Endothelial cell of umbilical vein (primary cell): ENCODE results near the gene COL23A1. TPM values are rescaled to one million over a fixed set of nuclear protein-coding genes. Genes with fewer than 3 reads are reported as not detected.

ENCODE experiments used
- BruUV-seq: library from RNA; stranded (reverse); fragments of 400-500 nt; replicated peaks from 2 replicates; lab custom pipeline; 2021; lab: Mats Ljungman, UMichigan
- CTCF ChIA-PET: fragments of 300-600, 350-600 bp; sonication (Branson Sonifier 250); formaldehyde crosslinking; loops from one replicate; lab custom pipeline; 2021; ENCODE audit warnings: antibody characterized with exemption, inconsistent platforms; lab: Charles Lee
- POLR2A ChIA-PET: fragments of 300-600, 350-600 bp; sonication (Branson Sonifier 250); formaldehyde crosslinking; loops from one replicate; lab custom pipeline; 2021; ENCODE audit warnings: antibody characterized with exemption, inconsistent platforms; lab: Charles Lee
- DNase-seq: peaks from one replicate; pipeline ENCODE4 v3.0.0-alpha.2; 2011; ENCODE audit warnings: low read depth, low spot score
- FAIRE-seq: peaks from 2 replicates; lab custom pipeline; 2011; peaks lifted over from hg19 to GRCh38; lab: Jason Lieb, UNC
- H2AFZ ChIP-seq: 2 replicates; pipeline ENCODE4 v1.6.0; 2012; ENCODE audit warnings: low read depth, low read length, control low read depth, inconsistent platforms
- H3K27ac ChIP-seq: 2 replicates; pipeline ENCODE4 v1.5.1; 2011; ENCODE audit warnings: low read depth, mild to moderate bottlenecking, control low read depth, low read length, moderate library complexity; ENCODE audit not compliant: insufficient read depth
- H3K27me3 ChIP-seq, 2 experiments: 2 replicates each; pipeline versions ENCODE4 v1.6.0 to v1.6.1; 2011; ENCODE audit warnings: low read length in 2 of 2, mixed read lengths in 1 of 2; ENCODE audit not compliant: control insufficient read depth in 2 of 2, insufficient read depth in 2 of 2
- H3K36me3 ChIP-seq, 2 experiments: 2 replicates in 1 of 2; 3 replicates in 1 of 2; pipeline ENCODE4 v1.5.1; 2011; ENCODE audit warnings: low read length in 2 of 2, mild to moderate bottlenecking in 1 of 2, moderate library complexity in 1 of 2; ENCODE audit not compliant: control insufficient read depth in 2 of 2, insufficient read depth in 2 of 2; ENCODE audit errors: extremely low read depth in 1 of 2
- H3K4me1 ChIP-seq: 3 replicates; pipeline ENCODE4 v1.5.1; 2011; ENCODE audit warnings: mild to moderate bottlenecking, low read length; ENCODE audit not compliant: control insufficient read depth, insufficient read depth; ENCODE audit errors: extremely low read depth
- H3K4me2 ChIP-seq: 2 replicates; pipeline ENCODE4 v1.6.1; 2011; ENCODE audit warnings: low read length, control low read depth, mixed read lengths; ENCODE audit not compliant: insufficient read depth
- H3K4me3 ChIP-seq, 3 experiments: fragments of 200-600 bp in 1 of 3; sonication (generic), shearing (Covaris generic) in 1 of 3; replicated peaks in 1 of 3; 2 replicates each; pipeline ENCODE4 v1.5.1; 2011 to 2016; ENCODE audit warnings: control low read depth in 3 of 3, low read length in 3 of 3, mild to moderate bottlenecking in 2 of 3, inconsistent platforms in 1 of 3, low read depth in 1 of 3, moderate library complexity in 1 of 3; ENCODE audit not compliant: insufficient read depth in 1 of 3
- H3K79me2 ChIP-seq: 2 replicates; pipeline ENCODE4 v1.6.0; 2012; ENCODE audit warnings: low read length, inconsistent platforms; ENCODE audit not compliant: control insufficient read depth, insufficient read depth
- H3K9ac ChIP-seq: replicated peaks from 2 replicates; pipeline ENCODE3; 2011; ENCODE audit warnings: low read length, control low read depth; ENCODE audit not compliant: insufficient read depth; ENCODE audit errors: extremely low read depth
- H3K9me1 ChIP-seq: replicated peaks from 3 replicates; pipeline ENCODE4 v1.6.0; 2011; ENCODE audit warnings: mild to moderate bottlenecking, low read length; ENCODE audit not compliant: control insufficient read depth, insufficient read depth; ENCODE audit errors: extremely low read depth
- H3K9me3 ChIP-seq: replicated peaks from 2 replicates; pipeline ENCODE4 v1.5.1; 2012; ENCODE audit warnings: low read length, inconsistent platforms; ENCODE audit not compliant: control insufficient read depth, insufficient read depth
- H4K20me1 ChIP-seq: replicated peaks from 2 replicates; pipeline ENCODE3; 2011; ENCODE audit warnings: mild to moderate bottlenecking, low read length; ENCODE audit not compliant: control insufficient read depth, insufficient read depth; ENCODE audit errors: extremely low read depth
- EZH2 ChIP-seq: IDR thresholded peaks from 2 replicates; pipeline ENCODE4 v1.6.1; 2012; ENCODE audit warnings: borderline replicate concordance, low read depth, mild to moderate bottlenecking, moderate library complexity, low read length, inconsistent platforms; ENCODE audit not compliant: severe bottlenecking
- GATA2 ChIP-seq: IDR thresholded peaks from 2 replicates; pipeline ENCODE4 v1.7.0; 2011; ENCODE audit warnings: low read depth, mild to moderate bottlenecking, moderate library complexity, mixed read lengths, low read length; ENCODE audit not compliant: insufficient read length, insufficient read depth
- JUN ChIP-seq: IDR thresholded peaks from 2 replicates; pipeline ENCODE4 v1.6.1; 2011; ENCODE audit warnings: borderline replicate concordance, low read depth; ENCODE audit not compliant: insufficient read length, insufficient read depth
- MYC ChIP-seq: IDR thresholded peaks from one replicate; pipeline ENCODE4 v1.6.1; 2011; ENCODE audit warnings: mild to moderate bottlenecking, low read depth, low read length
- POLR2A ChIP-seq: IDR thresholded peaks from 2 replicates; pipeline ENCODE4 v1.6.1; 2012; ENCODE audit warnings: low read depth, mild to moderate bottlenecking, control low read depth, low read length
- dilution Hi-C: fragments of 300-500 bp; cut with MboI; formaldehyde crosslinking; loops from one replicate; pipeline ENCODE4 v1.15.0; 2019; ENCODE audit warnings: low sequenced_read_pairs; ENCODE audit not compliant: extremely low pct_ligation_motif_present
- intact Hi-C: fragments of 100-400 bp; cut with micrococcal nuclease; formaldehyde crosslinking; loops from one replicate; pipeline ENCODE4 v1.10.0; 2022
- polyA plus RNA-seq, 4 experiments: library from polyadenylated mRNA; depleted of rRNA in 3 of 4; stranded (reverse) in 3 of 4; unstranded in 1 of 4; fragments of >200 nt; gene quantifications; 2 replicates each; pipeline versions ENCODE4 v1.2.1 to v1.2.3, GENCODE V29; 2011 to 2012; ENCODE audit warnings: missing spikeins in 1 of 4
- total RNA-seq: library from RNA; stranded (reverse); gene quantifications from 2 replicates; pipeline ENCODE4 v1.2.3, GENCODE V29; 2021
- TF ChIP-seq, protein P1 (sequence below), 2 donors: IDR thresholded peaks; 1 replicate in 1 of 2; 2 replicates in 1 of 2; pipeline ENCODE4 v1.5.1; 2011; ENCODE audit warnings: low read length in 2 of 2, mild to moderate bottlenecking in 2 of 2, moderate library complexity in 2 of 2, control low read depth in 1 of 2, inconsistent platforms in 1 of 2, low read depth in 1 of 2; ENCODE audit not compliant: insufficient read depth in 1 of 2; ENCODE audit errors: extremely low read depth in 1 of 2
- TF ChIP-seq, protein P2 (sequence below): IDR thresholded peaks from 2 replicates; pipeline ENCODE4 v1.6.1; 2011; ENCODE audit not compliant: insufficient read depth, insufficient read length

Gene COL23A1
- total and polyA plus RNA-seq, 2 donors (not counting 3 experiments of a cell fraction or from before 2014, with no cell fraction given): not detected

DNA sequence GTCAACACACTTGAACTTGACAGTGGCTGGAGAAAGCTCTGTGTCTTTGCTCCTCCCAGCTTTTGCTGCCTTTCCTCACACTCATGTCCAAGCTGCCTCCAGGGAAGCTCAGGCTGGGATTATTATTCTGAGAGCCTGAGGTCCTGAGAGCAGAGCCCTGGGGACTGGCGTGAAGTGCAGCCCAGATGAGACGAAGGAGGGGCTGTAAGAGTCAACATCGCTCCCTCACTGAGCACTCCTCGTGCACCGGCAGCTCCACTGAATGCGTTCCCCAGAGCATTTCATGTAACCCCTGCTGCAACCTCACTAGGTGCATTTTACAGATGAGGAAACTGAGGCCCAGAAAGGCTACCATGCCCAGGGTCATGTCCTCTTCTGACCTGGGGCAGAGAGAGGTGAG, 294.1 kb downstream of the COL23A1 start:
- no peak for FAIRE-seq
- H3K4me2 ChIP-seq: no peak overlapping the region
- H3K4me3 ChIP-seq: no peak overlapping the region
- H3K9ac ChIP-seq: no peak overlapping the region
- ChIA-PET CTCF (no interaction called here), POLR2A (no interaction called here)
- H3K9me1 ChIP-seq: no peaks in the 10 kb centered on the region
- intact Hi-C loops: no loop called here
- H2AFZ ChIP-seq: no peak overlapping the region
- dilution Hi-C loops: no loop called here
- no peaks in the 10 kb centered on the region for H3K36me3 ChIP-seq
- no peaks in the 10 kb centered on the region for H3K27me3 ChIP-seq
- no peaks in the 10 kb centered on the region for H3K9me3 ChIP-seq
- no peak for DNase-seq
- H3K27ac ChIP-seq: no peak overlapping the region
- no peaks in the 10 kb centered on the region for H3K79me2 ChIP-seq
- TF ChIP-seq, protein P1, sequence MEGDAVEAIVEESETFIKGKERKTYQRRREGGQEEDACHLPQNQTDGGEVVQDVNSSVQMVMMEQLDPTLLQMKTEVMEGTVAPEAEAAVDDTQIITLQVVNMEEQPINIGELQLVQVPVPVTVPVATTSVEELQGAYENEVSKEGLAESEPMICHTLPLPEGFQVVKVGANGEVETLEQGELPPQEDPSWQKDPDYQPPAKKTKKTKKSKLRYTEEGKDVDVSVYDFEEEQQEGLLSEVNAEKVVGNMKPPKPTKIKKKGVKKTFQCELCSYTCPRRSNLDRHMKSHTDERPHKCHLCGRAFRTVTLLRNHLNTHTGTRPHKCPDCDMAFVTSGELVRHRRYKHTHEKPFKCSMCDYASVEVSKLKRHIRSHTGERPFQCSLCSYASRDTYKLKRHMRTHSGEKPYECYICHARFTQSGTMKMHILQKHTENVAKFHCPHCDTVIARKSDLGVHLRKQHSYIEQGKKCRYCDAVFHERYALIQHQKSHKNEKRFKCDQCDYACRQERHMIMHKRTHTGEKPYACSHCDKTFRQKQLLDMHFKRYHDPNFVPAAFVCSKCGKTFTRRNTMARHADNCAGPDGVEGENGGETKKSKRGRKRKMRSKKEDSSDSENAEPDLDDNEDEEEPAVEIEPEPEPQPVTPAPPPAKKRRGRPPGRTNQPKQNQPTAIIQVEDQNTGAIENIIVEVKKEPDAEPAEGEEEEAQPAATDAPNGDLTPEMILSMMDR (IDR thresholded peaks at IDR 0.05; ENCODE audit: extremely low read depth in 1 of 2, insufficient read depth in 1 of 2, low read depth in 1 of 2, low read length in 2 of 2): no peak
- no peak for TF ChIP-seq POLR2A
- TF ChIP-seq JUN: no peak
- TF ChIP-seq, protein P2, sequence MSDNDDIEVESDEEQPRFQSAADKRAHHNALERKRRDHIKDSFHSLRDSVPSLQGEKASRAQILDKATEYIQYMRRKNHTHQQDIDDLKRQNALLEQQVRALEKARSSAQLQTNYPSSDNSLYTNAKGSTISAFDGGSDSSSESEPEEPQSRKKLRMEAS: no peak
- no peak for TF ChIP-seq MYC
- no peak for TF ChIP-seq GATA2
- BruUV-seq: no TSS peak
- no peaks in the 10 kb centered on the region for H4K20me1 ChIP-seq
- H3K4me1 ChIP-seq: no peaks in the 10 kb centered on the region

DNA sequence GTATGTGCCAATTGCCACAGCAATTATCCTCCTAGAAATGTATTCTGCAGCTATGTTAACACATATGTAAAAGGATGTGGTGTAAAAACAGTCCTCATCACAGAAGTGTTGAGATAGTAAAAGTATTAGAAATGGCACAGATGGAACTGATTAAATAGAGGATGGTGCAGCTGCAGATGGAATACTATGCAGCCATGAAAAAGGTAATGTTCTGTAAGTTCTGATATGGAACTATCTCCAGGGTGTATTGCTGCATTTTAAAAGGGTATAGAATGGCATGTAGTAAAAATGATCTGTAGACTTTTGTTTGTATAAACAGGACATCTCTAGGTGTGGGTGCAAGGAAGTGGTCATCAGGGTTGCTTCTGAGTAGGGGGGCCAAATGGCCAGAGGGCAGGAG, 294.6 kb downstream of the COL23A1 start:
- DNase-seq: no peak
- no peak for FAIRE-seq
- Histone ChIP-seq H4K20me1 (no peaks in the 10 kb centered on the region), H3K4me1 (no peaks in the 10 kb centered on the region), H3K79me2 (no peaks in the 10 kb centered on the region), H3K36me3 (no peaks in the 10 kb centered on the region), H3K27me3 (no peaks in the 10 kb centered on the region), H3K4me2 (no peak overlapping the region), H3K4me3 (no peak overlapping the region), H3K9me1 (no peaks in the 10 kb centered on the region), H3K9ac (no peak overlapping the region), H3K27ac (no peak overlapping the region), H3K9me3 (no peaks in the 10 kb centered on the region), H2AFZ (no peak overlapping the region)
- POLR2A ChIA-PET: no interaction called here
- intact Hi-C loops: no loop called here
- CTCF ChIA-PET: no interaction called here
- BruUV-seq: no TSS peak
- TF ChIP-seq EZH2: no peak
- dilution Hi-C loops: no loop called here
